H1 (cell line): ENCODE measurements around the gene TLR1. TPM values are rescaled to one million over a fixed set of nuclear protein-coding genes. Genes with fewer than 3 reads are reported as not detected.

ENCODE experiments used
- CTCF ChIA-PET: fragments of 300-600 bp; sonication (Branson Sonifier 250); formaldehyde crosslinking; loops from one replicate; lab custom pipeline; 2021; ENCODE audit not compliant: partially characterized antibody; lab: Charles Lee
- POLR2A ChIA-PET: fragments of 300-600 bp; sonication (Branson Sonifier 250); formaldehyde crosslinking; loops from one replicate; lab custom pipeline; 2021; ENCODE audit warnings: inconsistent platforms; ENCODE audit not compliant: partially characterized antibody; lab: Charles Lee
- DNase-seq, 2 experiments: peaks; one replicate each; pipeline versions ENCODE4 v3.0.0 to v3.0.0-alpha.2; 2010 to 2022; ENCODE audit warnings: low spot score in 2 of 2, low read depth in 1 of 2, mixed read lengths in 1 of 2
- FAIRE-seq: peaks from 2 replicates; lab custom pipeline; 2011; peaks lifted over from hg19 to GRCh38; lab: Jason Lieb, UNC
- H2AFZ ChIP-seq: 2 replicates; pipeline ENCODE4 v1.8.1; 2012; ENCODE audit warnings: low read length, inconsistent platforms
- H2AK5ac ChIP-seq: 2 replicates; pipeline ENCODE4 v1.6.1; 2013; ENCODE audit warnings: low read depth, low read length
- H2BK120ac ChIP-seq: replicated peaks from 2 replicates; pipeline ENCODE3; 2013; ENCODE audit warnings: low read depth, low read length, inconsistent platforms
- H2BK12ac ChIP-seq: 2 replicates; pipeline ENCODE4 v1.6.1; 2013; ENCODE audit warnings: low read depth, low read length
- H2BK15ac ChIP-seq: 2 replicates; pipeline ENCODE4 v1.6.1; 2013; ENCODE audit warnings: low read length
- H2BK20ac ChIP-seq: 2 replicates; pipeline ENCODE4 v1.6.1; 2013; ENCODE audit warnings: low read length
- H2BK5ac ChIP-seq: 2 replicates; pipeline ENCODE4 v1.6.1; 2013; ENCODE audit warnings: low read depth, low read length
- H3K14ac ChIP-seq: 2 replicates; pipeline ENCODE4 v1.6.1; 2013; ENCODE audit warnings: inconsistent platforms; ENCODE audit not compliant: insufficient read length
- H3K18ac ChIP-seq: 2 replicates; pipeline ENCODE4 v1.6.1; 2013; ENCODE audit warnings: low read length; ENCODE audit errors: extremely low read depth
- H3K23ac ChIP-seq: 2 replicates; pipeline ENCODE4 v1.6.1; 2013; ENCODE audit warnings: inconsistent platforms; ENCODE audit not compliant: insufficient read length
- H3K23me2 ChIP-seq: 2 replicates; pipeline ENCODE4 v1.6.1; 2013; ENCODE audit warnings: low read depth, low read length
- H3K27ac ChIP-seq: 2 replicates; pipeline ENCODE4 v1.6.1; 2011; ENCODE audit warnings: low read depth, low read length, inconsistent platforms
- H3K27me3 ChIP-seq, 4 experiments: replicated peaks in 1 of 4; 1 replicate in 1 of 4; 2 replicates in 3 of 4; pipeline versions ENCODE4 v1.6.1 to v1.8.1; 2011 to 2013; ENCODE audit warnings: low read length in 3 of 4, mild to moderate bottlenecking in 3 of 4, inconsistent platforms in 2 of 4, mixed read lengths in 2 of 4, moderate library complexity in 1 of 4; ENCODE audit not compliant: control insufficient read depth in 3 of 4, insufficient read depth in 3 of 4; ENCODE audit errors: extremely low read depth in 1 of 4
- H3K36me3 ChIP-seq, 4 experiments: 2 replicates each; pipeline versions ENCODE4 v1.6.1 to v1.8.1; 2011 to 2013; ENCODE audit warnings: mild to moderate bottlenecking in 4 of 4, low read length in 3 of 4, moderate library complexity in 2 of 4, control low read depth in 1 of 4, inconsistent platforms in 1 of 4; ENCODE audit not compliant: insufficient read depth in 4 of 4, control insufficient read depth in 2 of 4
- H3K4ac ChIP-seq: replicated peaks from 2 replicates; pipeline ENCODE3; 2013; ENCODE audit warnings: low read length, low read depth, mixed read lengths, inconsistent platforms; ENCODE audit not compliant: insufficient read length
- H3K4me1 ChIP-seq, 4 experiments: replicated peaks in 1 of 4; 1 replicate in 1 of 4; 2 replicates in 3 of 4; pipeline versions ENCODE4 v1.6.1 to v1.8.1; 2011 to 2013; ENCODE audit warnings: low read length in 3 of 4, inconsistent platforms in 2 of 4, mixed read lengths in 1 of 4; ENCODE audit not compliant: insufficient read depth in 4 of 4, control insufficient read depth in 3 of 4
- H3K4me2 ChIP-seq, 2 experiments: 2 replicates each; pipeline versions ENCODE4 v1.6.1 to v1.8.1; 2011 to 2013; ENCODE audit warnings: low read depth in 2 of 2, low read length in 2 of 2, control low read depth in 1 of 2, inconsistent platforms in 1 of 2, mild to moderate bottlenecking in 1 of 2; ENCODE audit not compliant: insufficient read depth in 1 of 2
- H3K4me3 ChIP-seq, 4 experiments: fragments of 200-600, 300-600 bp in 1 of 4; sonication (generic), shearing (Covaris generic), sonication (Bioruptor Twin) in 1 of 4; 2 replicates each; pipeline versions ENCODE4 v1.5.1 to v1.8.1; 2011 to 2016; ENCODE audit warnings: low read length in 4 of 4, low read depth in 3 of 4, control low read depth in 2 of 4, inconsistent platforms in 2 of 4, mild to moderate bottlenecking in 2 of 4, mixed read lengths in 1 of 4, moderate library complexity in 1 of 4; ENCODE audit not compliant: insufficient read depth in 2 of 4; ENCODE audit errors: extremely low read depth in 1 of 4
- H3K56ac ChIP-seq: replicated peaks from 2 replicates; pipeline ENCODE3; 2013; ENCODE audit warnings: low read depth, mild to moderate bottlenecking, mixed read lengths, low read length, inconsistent platforms; ENCODE audit not compliant: insufficient read length
- H3K79me1 ChIP-seq: 2 replicates; pipeline ENCODE4 v1.6.1; 2013; ENCODE audit warnings: low read depth, low read length, control low read depth
- H3K79me2 ChIP-seq, 2 experiments: 2 replicates each; pipeline versions ENCODE4 v1.6.1 to v1.8.1; 2012 to 2013; ENCODE audit warnings: low read length in 2 of 2, mild to moderate bottlenecking in 2 of 2, inconsistent platforms in 1 of 2; ENCODE audit not compliant: insufficient read depth in 2 of 2, control insufficient read depth in 1 of 2
- H3K9ac ChIP-seq, 4 experiments: replicated peaks in 1 of 4; 1 replicate in 1 of 4; 2 replicates in 3 of 4; pipeline versions ENCODE4 v1.6.1 to v1.8.1; 2011 to 2013; ENCODE audit warnings: low read depth in 3 of 4, low read length in 3 of 4, control low read depth in 2 of 4, mild to moderate bottlenecking in 2 of 4, moderate library complexity in 2 of 4, inconsistent platforms in 1 of 4; ENCODE audit errors: extremely low read depth in 1 of 4
- H3K9me3 ChIP-seq, 2 experiments: 2 replicates each; pipeline versions ENCODE4 v1.6.1 to v1.8.1; 2012 to 2013; ENCODE audit warnings: mild to moderate bottlenecking in 2 of 2, moderate library complexity in 2 of 2, control low read depth in 1 of 2, inconsistent platforms in 1 of 2, low read depth in 1 of 2, low read length in 1 of 2, mixed read lengths in 1 of 2; ENCODE audit not compliant: insufficient read depth in 2 of 2
- H4K20me1 ChIP-seq, 2 experiments: replicated peaks in 1 of 2; 2 replicates each; pipeline versions ENCODE3 to v1.8.1; 2011 to 2013; ENCODE audit warnings: inconsistent platforms in 2 of 2, low read length in 2 of 2, mild to moderate bottlenecking in 1 of 2; ENCODE audit not compliant: insufficient read depth in 2 of 2, control insufficient read depth in 1 of 2
- H4K5ac ChIP-seq: 2 replicates; pipeline ENCODE4 v1.6.1; 2013; ENCODE audit warnings: low read length, low read depth, mixed read lengths, inconsistent platforms; ENCODE audit not compliant: insufficient read length
- H4K8ac ChIP-seq: 2 replicates; pipeline ENCODE4 v1.8.0; 2013; ENCODE audit warnings: mild to moderate bottlenecking, moderate library complexity, low read length, inconsistent platforms; ENCODE audit not compliant: insufficient read depth; ENCODE audit errors: extremely low read depth
- H4K91ac ChIP-seq: replicated peaks from 2 replicates; pipeline ENCODE3; 2013; ENCODE audit warnings: low read length, mixed read lengths, inconsistent platforms; ENCODE audit not compliant: insufficient read length
- BRCA1 ChIP-seq: IDR thresholded peaks from 2 replicates; pipeline ENCODE4 v1.6.1; 2012; ENCODE audit warnings: low read depth, low read length, improper control_type of control experiment
- WGBS, 2 experiments: shearing (Covaris generic) in 1 of 2; methylation state at CpG; one replicate each; pipeline versions ENCODE4 v1.1.6 to v1.1.7; 2013 to 2015; ENCODE audit warnings: low lambda C conversion rate in 2 of 2, mixed read lengths in 2 of 2, inconsistent platforms in 1 of 2, low coverage in 1 of 2, missing lambda C conversion rate in 1 of 2; ENCODE audit not compliant: insufficient replicate concordance in 2 of 2, insufficient coverage in 1 of 2, insufficient read length in 1 of 2; ENCODE audit errors: extremely low coverage in 1 of 2, missing lambda C conversion rate in 1 of 2; 5-methylcytosine and 5-hydroxymethylcytosine counted together
- polyA plus RNA-seq, 7 experiments: library from polyadenylated mRNA; depleted of rRNA in 3 of 7; stranded (reverse) in 5 of 7; unstranded in 2 of 7; fragments of >200 nt in 5 of 7; fragments of 200-250 nt in 2 of 7; gene quantifications; 1 replicate in 5 of 7; 2 replicates in 1 of 7; 4 replicates in 1 of 7; pipeline versions ENCODE4 v1.2.1 to v1.2.3, GENCODE V29; 2011 to 2013; ENCODE audit warnings: missing spikeins in 2 of 7, mixed read lengths in 2 of 7
- total RNA-seq: library from RNA; stranded (reverse); fragmentation: NEBNext Ultra II Directional; extraction: Animal tissue kit (Norgen Biotek cat#: 25700); gene quantifications from 2 replicates; pipeline ENCODE4 v1.2.1, GENCODE V29; 2021

TLR1 gene
- total and polyA plus RNA-seq, 2 of the 8 experiments (the other 6 are each of a cell fraction or from before 2014, with no cell fraction given): not detected

- Histone ChIP-seq H3K14ac (no peak overlapping the region), H2BK120ac (no peak overlapping the region), H4K5ac (no peak overlapping the region), H3K4me3 (no peak overlapping the region), H4K8ac (no peak overlapping the region), H3K36me3 (no peaks in the 10 kb centered on the region), H4K91ac (no peak overlapping the region), H3K4me1 (no peaks in the 10 kb centered on the region), H3K27ac (no peak overlapping the region), H2BK20ac (no peak overlapping the region), H3K79me1 (no peaks in the 10 kb centered on the region), H3K23ac (no peak overlapping the region), H3K56ac (no peak overlapping the region), H3K4me2 (no peak overlapping the region), H3K9me3 (no peaks in the 10 kb centered on the region), H3K79me2 (no peaks in the 10 kb centered on the region), H3K9ac (no peak overlapping the region), H4K20me1 (no peaks in the 10 kb centered on the region), H3K27me3 (no peaks in the 10 kb centered on the region), H2BK12ac (no peak overlapping the region), H3K23me2 (no peaks in the 10 kb centered on the region), H3K4ac (no peak overlapping the region), H2AFZ (no peak overlapping the region), H2BK15ac (no peak overlapping the region), H2BK5ac (no peak overlapping the region), H3K18ac (no peak overlapping the region), H2AK5ac (no peak overlapping the region)
- ChIA-PET POLR2A (no interaction called here), CTCF (interaction anchor here (0.6 to 8.5 kb wide), 9 partner anchors 11 to 112 kb away, joined by 3 to 136 read pairs (median 6); partner anchors contain the start of gene TLR1)
- DNase-seq (no peak), FAIRE-seq (no peak)
- WGBS, 2 experiments: 95% methylated on average over 4 of the region's 4 CpGs; no CpG with 5 or more reads in 1 of the 2 experiments
- no peak for TF ChIP-seq BRCA1
These were observed 23.6 kb downstream of the TLR1 start for GRCh38 chr4:38780833-38781484.
